LoVo (cell line): ENCODE data around the gene MAP7D3.
"Not testable (repeated sequence)": the region's sequence is repeated elsewhere in the genome, so short reads cannot be mapped to it uniquely, and the experiment has no call there.

ENCODE experiments used
- DNase-seq: peaks from one replicate; pipeline ENCODE4 v3.0.0-alpha.2; 2016; ENCODE audit warnings: low spot score

Gene MAP7D3

GRCh38 chrX:136182414-136182813, 68.8 kb downstream of the MAP7D3 start:
- DNase-seq, result no peak

- DNase-seq, result no peak
Observed at GRCh38 chrX:136179133-136179532, 72.1 kb downstream of the MAP7D3 start.

- no peak for DNase-seq
Observed at GRCh38 chrX:136176399-136176825, 74.8 kb downstream of the MAP7D3 start.

- no peak for DNase-seq
Observed at GRCh38 chrX:136171420-136171819, 79.8 kb downstream of the MAP7D3 start.

GRCh38 chrX:136170139-136170800, 80.9 kb downstream of the MAP7D3 start:
- DNase-seq, result no peak

- DNase-seq, result no peak
Observed at GRCh38 chrX:136168929-136169735, 82.1 kb downstream of the MAP7D3 start.

- DNase-seq, result not testable (repeated sequence)
Observed at GRCh38 chrX:136167989-136168388, 83.2 kb downstream of the MAP7D3 start.

GRCh38 chrX:136166221-136166855, 84.9 kb downstream of the MAP7D3 start:
- DNase-seq, result no peak

- DNase-seq, result no peak
Observed at GRCh38 chrX:136165406-136165805, 85.8 kb downstream of the MAP7D3 start.

- DNase-seq, result no peak
Observed at GRCh38 chrX:136163689-136164088, 87.5 kb downstream of the MAP7D3 start.
